K562 treated with DMSO at 1 percent for 4 hours (cell line): ENCODE data around the gene PRAMEF15. TPM values are rescaled to one million over a fixed set of nuclear protein-coding genes. Genes with fewer than 3 reads are reported as not detected.

ENCODE experiments used
- total RNA-seq: library from RNA; unstranded; fragments of 300-600 nt; gene quantifications from 2 replicates; pipeline ENCODE4 v1.2.3, GENCODE V29; 2022; ENCODE audit not compliant: insufficient read depth

Gene PRAMEF15
- total RNA-seq = not detected in 2 replicates

GRCh38 chr1:13315281-13315680 lies at the start of gene PRAMEF15:
PRAMEF15 (plus strand) TSS chr1:13315581; CDS start chr1:13318408, 2,827 bp downstream.

GRCh38 chr1:13285037-13285436 lies 30.3 kb upstream of the PRAMEF15 start, which contains the start of gene PRAMEF8:
PRAMEF8 (minus strand) TSS chr1:13285137; CDS start chr1:13284091, 1,046 bp downstream.

GRCh38 chr1:13303239-13303638 lies 12.1 kb upstream of the PRAMEF15 start, which contains the start of gene PRAMEF33:
PRAMEF33 (plus strand) TSS chr1:13303539; CDS start chr1:13305955, 2,416 bp downstream.

GRCh38 chr1:13347034-13347433 lies 31.7 kb downstream of the PRAMEF15 start, which contains the start of gene PRAMEF14:
PRAMEF14 (minus strand) TSS chr1:13347134; CDS start chr1:13345314, 1,820 bp downstream.

Other genes starting within 250 kb of the PRAMEF15 start
- gene PRAMEF25, start 244.8 kb upstream of the PRAMEF15 start, total RNA-seq = not detected in 2 replicates
- gene HNRNPCL2, start 198.7 kb upstream of the PRAMEF15 start, total RNA-seq = not detected in 2 replicates
- gene PRAMEF26, start 159.6 kb upstream of the PRAMEF15 start, total RNA-seq = not detected in 2 replicates
- not detected in 2 replicates for gene HNRNPCL4, start 149.9 kb upstream of the PRAMEF15 start, total RNA-seq
- gene PRAMEF9, start 143.7 kb upstream of the PRAMEF15 start, total RNA-seq = not detected in 2 replicates
- not detected in 2 replicates for gene PRAMEF13, start 114.2 kb upstream of the PRAMEF15 start, total RNA-seq
- not detected in 2 replicates for gene PRAMEF18, start 89.4 kb upstream of the PRAMEF15 start, total RNA-seq
- gene PRAMEF5, start 61.4 kb upstream of the PRAMEF15 start, total RNA-seq = not detected in 2 replicates
- not detected in 2 replicates for gene PRAMEF8, start 30.4 kb upstream of the PRAMEF15 start, total RNA-seq
- not detected in 2 replicates for gene PRAMEF33, start 12.0 kb upstream of the PRAMEF15 start, total RNA-seq
- gene PRAMEF14, start 31.6 kb downstream of the PRAMEF15 start, total RNA-seq = not detected in 2 replicates
- gene PRAMEF19, start 56.4 kb downstream of the PRAMEF15 start, total RNA-seq = not detected in 2 replicates
- gene PRAMEF17, start 74.1 kb downstream of the PRAMEF15 start, total RNA-seq = not detected in 2 replicates
- not detected in 2 replicates for gene PRAMEF20, start 94.9 kb downstream of the PRAMEF15 start, total RNA-seq
- not detected in 2 replicates for gene LRRC38, start 198.4 kb downstream of the PRAMEF15 start, total RNA-seq